ENCODE results near the gene KRT6A. TPM values are rescaled to one million over a fixed set of nuclear protein-coding genes. Genes with fewer than 3 reads are reported as not detected.

Gene KRT6A
- total and polyA plus RNA-seq, 9 of the 15 experiments (the other 6 are each of a cell fraction or from before 2014, with no cell fraction given), result 0.26 TPM; not detected in 8

DNA sequence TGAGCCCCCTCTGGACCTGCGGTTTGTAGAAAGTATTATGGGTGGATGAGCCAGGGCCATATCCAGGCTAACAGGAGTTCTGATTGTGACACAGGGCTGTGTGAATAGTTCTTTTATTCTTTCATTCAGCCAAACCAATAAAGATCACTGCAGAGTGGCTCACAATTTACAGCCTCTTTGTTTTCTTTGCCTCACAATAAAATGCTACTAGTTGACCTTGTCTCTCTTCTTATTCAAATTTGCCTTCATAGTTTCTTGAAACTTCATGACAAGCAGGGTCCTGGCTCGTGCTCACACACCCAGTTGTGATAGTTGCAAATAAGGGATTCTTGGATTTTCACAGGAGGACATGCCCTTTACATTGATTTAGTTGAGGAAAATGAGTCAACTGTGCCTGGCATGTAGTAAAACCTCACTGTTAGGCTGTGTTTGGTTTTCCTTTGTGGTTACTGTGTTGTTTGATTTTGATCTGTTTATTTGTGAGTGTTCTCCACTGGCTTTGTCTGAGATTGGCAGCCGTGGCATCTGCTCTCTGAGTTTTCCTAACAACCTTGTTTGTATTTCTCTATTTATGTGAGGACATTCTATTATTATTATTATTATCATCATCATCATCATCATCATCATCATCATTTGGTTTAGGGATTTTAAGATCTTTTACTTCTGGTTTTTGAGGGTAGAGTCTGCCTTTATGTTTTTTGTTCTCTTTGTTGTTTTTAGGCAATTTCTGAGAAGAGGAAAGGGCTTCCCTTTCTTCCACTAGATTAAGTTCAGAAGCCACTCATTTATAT is 38.5 kb downstream of the KRT6A start:
- ChIA-PET CTCF (ENCODE audit: low intra/inter-chr PET ratio) (no interaction called here), POLR2A (no interaction called here)
- peaks cover 2 to 5% of the 10 kb centered on the region in 2 experiments; a peak in 2 of 5 replicates for H3K27me3 ChIP-seq (ENCODE audit: control insufficient read depth in 2 of 2, insufficient read depth in 2 of 2, low read length in 2 of 2)
- FAIRE-seq, result no peak
- in situ Hi-C loops (cut with MboI), result no loop called here
- H4K20me1 ChIP-seq (replicated peaks; ENCODE audit: control insufficient read depth, insufficient read depth, low read length), result no peaks in the 10 kb centered on the region
- H3K36me3 ChIP-seq (ENCODE audit: control insufficient read depth, insufficient read depth, low read length), result no peaks in the 10 kb centered on the region
- BruUV-seq (replicated peaks), result no TSS peak
- no peaks in the 10 kb centered on the region for H3K9me1 ChIP-seq (ENCODE audit: control insufficient read depth, insufficient read depth, low read length)
- H3K4me2 ChIP-seq (ENCODE audit: insufficient read depth, low read length), result no peak overlapping the region
- no peak overlapping the region for H2AFZ ChIP-seq (ENCODE audit: low read depth, low read length)
- H3K4me1 ChIP-seq (replicated peaks in 1 of 2; ENCODE audit: control insufficient read depth in 2 of 2, insufficient read depth in 2 of 2, low read length in 2 of 2), result no peaks in the 10 kb centered on the region
- 0% methylated on average over 3 of the region's 3 CpGs for WGBS (ENCODE audit: insufficient coverage, low coverage, missing lambda C conversion rate)
- no peak overlapping the region for H3K27ac ChIP-seq (ENCODE audit: extremely low read depth, low read depth, low read length)
- H3K9ac ChIP-seq (ENCODE audit: insufficient read depth in 1 of 2, low read depth in 2 of 2, low read length in 2 of 2), result no peak overlapping the region
- DNase-seq (ENCODE audit: extremely low read depth in 1 of 4, low spot score in 3 of 4), result no peak
- no peak for TF ChIP-seq NR2F6 (CRISPR knock-in tag; IDR thresholded peaks at IDR 0.05)
- TF ChIP-seq SLC30A9 (CRISPR knock-in tag; IDR thresholded peaks at IDR 0.05), result no peak
- no peak for TF ChIP-seq KLF1 (tag; IDR thresholded peaks at IDR 0.05)
- TF ChIP-seq NELFE (IDR thresholded peaks at IDR 0.05; ENCODE audit: insufficient read depth, insufficient read length), result no peak
- no peak overlapping the region for H3K4me3 ChIP-seq
- intact Hi-C loops (cut with micrococcal nuclease), result no loop called here
- no peaks in the 10 kb centered on the region for H3K79me2 ChIP-seq (ENCODE audit: control insufficient read depth, insufficient read depth, low read length)
- no peaks in the 10 kb centered on the region for H3K9me3 ChIP-seq (replicated peaks; ENCODE audit: control insufficient read depth, insufficient read depth, low read depth, low read length)
- ATAC-seq, result no peak

DNA sequence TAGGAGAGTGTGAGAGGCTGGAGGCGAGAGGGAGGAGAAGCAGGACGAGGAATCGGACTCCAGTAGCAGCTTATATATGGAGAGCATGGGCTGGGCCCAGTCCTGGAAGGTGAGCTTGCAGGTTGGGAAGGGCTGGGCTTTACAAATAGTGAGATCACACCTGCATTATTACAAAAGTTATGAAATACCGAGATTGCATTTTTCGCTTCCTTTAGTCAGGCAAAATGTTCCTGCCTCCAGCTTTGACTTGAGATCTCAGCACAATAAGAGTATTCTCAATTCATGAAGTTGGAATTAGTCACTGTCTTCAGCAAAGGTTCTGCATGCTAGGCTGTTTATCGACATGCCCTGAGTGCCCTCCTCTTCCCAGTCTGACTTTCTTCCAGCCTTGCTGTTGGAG is 41.0 kb downstream of the KRT6A start, which contains the start of gene KRT6B:
TSS of gene KRT6B (minus strand) at position 46 of the 400 bp plus-strand sequence. CDS start 68 bp downstream, outside the sequence.
- in situ Hi-C loops (cut with MboI) (no loop called here), intact Hi-C loops (cut with micrococcal nuclease) (no loop called here)
- Histone ChIP-seq H3K4me2 (ENCODE audit: insufficient read depth, low read length) (no peak within 1 kb of the TSS), H3K27ac (ENCODE audit: extremely low read depth, low read depth, low read length) (no peak within 1 kb of the TSS), H2AFZ (ENCODE audit: low read depth, low read length) (no peak within 1 kb of the TSS), H3K36me3 (ENCODE audit: control insufficient read depth, insufficient read depth, low read length) (no peaks in the 10 kb centered on the region), H4K20me1 (replicated peaks; ENCODE audit: control insufficient read depth, insufficient read depth, low read length) (no peaks in the 10 kb centered on the region; the same call in 1 of the 2 replicates), H3K27me3 (ENCODE audit: control insufficient read depth in 2 of 2, insufficient read depth in 2 of 2, low read length in 2 of 2) (peaks cover 2 to 21% of the 10 kb centered on the region in 2 experiments; a peak in 2 of 5 replicates), H3K4me1 (replicated peaks in 1 of 2; ENCODE audit: control insufficient read depth in 2 of 2, insufficient read depth in 2 of 2, low read length in 2 of 2) (no peaks in the 10 kb centered on the region), H3K4me3 (no peak within 1 kb of the TSS), H3K9me1 (ENCODE audit: control insufficient read depth, insufficient read depth, low read length) (no peaks in the 10 kb centered on the region), H3K79me2 (ENCODE audit: control insufficient read depth, insufficient read depth, low read length) (no peaks in the 10 kb centered on the region), H3K9ac (ENCODE audit: insufficient read depth in 1 of 2, low read depth in 2 of 2, low read length in 2 of 2) (no peak within 1 kb of the TSS), H3K9me3 (replicated peaks; ENCODE audit: control insufficient read depth, insufficient read depth, low read depth, low read length) (no peaks in the 10 kb centered on the region)
- ChIA-PET POLR2A (no interaction called here), CTCF (ENCODE audit: low intra/inter-chr PET ratio) (no interaction called here)
- ATAC-seq (no peak), FAIRE-seq (no peak), DNase-seq (ENCODE audit: extremely low read depth in 1 of 4, low spot score in 3 of 4) (no peak)
- BruUV-seq (replicated peaks), result no TSS peak
- 0% methylated on average over 6 of the region's 6 CpGs for WGBS (ENCODE audit: insufficient coverage, low coverage, missing lambda C conversion rate)
- TF ChIP-seq, protein P1, sequence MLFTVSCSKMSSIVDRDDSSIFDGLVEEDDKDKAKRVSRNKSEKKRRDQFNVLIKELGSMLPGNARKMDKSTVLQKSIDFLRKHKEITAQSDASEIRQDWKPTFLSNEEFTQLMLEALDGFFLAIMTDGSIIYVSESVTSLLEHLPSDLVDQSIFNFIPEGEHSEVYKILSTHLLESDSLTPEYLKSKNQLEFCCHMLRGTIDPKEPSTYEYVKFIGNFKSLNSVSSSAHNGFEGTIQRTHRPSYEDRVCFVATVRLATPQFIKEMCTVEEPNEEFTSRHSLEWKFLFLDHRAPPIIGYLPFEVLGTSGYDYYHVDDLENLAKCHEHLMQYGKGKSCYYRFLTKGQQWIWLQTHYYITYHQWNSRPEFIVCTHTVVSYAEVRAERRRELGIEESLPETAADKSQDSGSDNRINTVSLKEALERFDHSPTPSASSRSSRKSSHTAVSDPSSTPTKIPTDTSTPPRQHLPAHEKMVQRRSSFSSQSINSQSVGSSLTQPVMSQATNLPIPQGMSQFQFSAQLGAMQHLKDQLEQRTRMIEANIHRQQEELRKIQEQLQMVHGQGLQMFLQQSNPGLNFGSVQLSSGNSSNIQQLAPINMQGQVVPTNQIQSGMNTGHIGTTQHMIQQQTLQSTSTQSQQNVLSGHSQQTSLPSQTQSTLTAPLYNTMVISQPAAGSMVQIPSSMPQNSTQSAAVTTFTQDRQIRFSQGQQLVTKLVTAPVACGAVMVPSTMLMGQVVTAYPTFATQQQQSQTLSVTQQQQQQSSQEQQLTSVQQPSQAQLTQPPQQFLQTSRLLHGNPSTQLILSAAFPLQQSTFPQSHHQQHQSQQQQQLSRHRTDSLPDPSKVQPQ (CRISPR knock-in tag; IDR thresholded peaks at IDR 0.05; ENCODE audit: borderline replicate concordance), result no peak
- TF ChIP-seq ZNF696 (CRISPR knock-in tag; conservative IDR thresholded peaks at IDR 0.05), result no peak
- TF ChIP-seq TCF7L2 (IDR thresholded peaks at IDR 0.05; ENCODE audit: low read depth, low read length), result no peak
- TF ChIP-seq, protein P2, sequence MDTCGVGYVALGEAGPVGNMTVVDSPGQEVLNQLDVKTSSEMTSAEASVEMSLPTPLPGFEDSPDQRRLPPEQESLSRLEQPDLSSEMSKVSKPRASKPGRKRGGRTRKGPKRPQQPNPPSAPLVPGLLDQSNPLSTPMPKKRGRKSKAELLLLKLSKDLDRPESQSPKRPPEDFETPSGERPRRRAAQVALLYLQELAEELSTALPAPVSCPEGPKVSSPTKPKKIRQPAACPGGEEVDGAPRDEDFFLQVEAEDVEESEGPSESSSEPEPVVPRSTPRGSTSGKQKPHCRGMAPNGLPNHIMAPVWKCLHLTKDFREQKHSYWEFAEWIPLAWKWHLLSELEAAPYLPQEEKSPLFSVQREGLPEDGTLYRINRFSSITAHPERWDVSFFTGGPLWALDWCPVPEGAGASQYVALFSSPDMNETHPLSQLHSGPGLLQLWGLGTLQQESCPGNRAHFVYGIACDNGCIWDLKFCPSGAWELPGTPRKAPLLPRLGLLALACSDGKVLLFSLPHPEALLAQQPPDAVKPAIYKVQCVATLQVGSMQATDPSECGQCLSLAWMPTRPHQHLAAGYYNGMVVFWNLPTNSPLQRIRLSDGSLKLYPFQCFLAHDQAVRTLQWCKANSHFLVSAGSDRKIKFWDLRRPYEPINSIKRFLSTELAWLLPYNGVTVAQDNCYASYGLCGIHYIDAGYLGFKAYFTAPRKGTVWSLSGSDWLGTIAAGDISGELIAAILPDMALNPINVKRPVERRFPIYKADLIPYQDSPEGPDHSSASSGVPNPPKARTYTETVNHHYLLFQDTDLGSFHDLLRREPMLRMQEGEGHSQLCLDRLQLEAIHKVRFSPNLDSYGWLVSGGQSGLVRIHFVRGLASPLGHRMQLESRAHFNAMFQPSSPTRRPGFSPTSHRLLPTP (IDR thresholded peaks at IDR 0.05; ENCODE audit: borderline replicate concordance, extremely low read depth, insufficient read length), result no peak
- TF ChIP-seq ZNF146 (CRISPR knock-in tag; IDR thresholded peaks at IDR 0.05; ENCODE audit: unreplicated experiment), result no peak
- TF ChIP-seq KHSRP (IDR thresholded peaks at IDR 0.05), result no peak
- TF ChIP-seq NCOA6 (IDR thresholded peaks at IDR 0.05), result no peak
